A549 (cell line): ENCODE results near the gene SLC16A7. TPM values are rescaled to one million over a fixed set of nuclear protein-coding genes. Genes with fewer than 3 reads are reported as not detected.

Source experiments
- ATAC-seq, 2 experiments: fragments of 200-7000 bp in 1 of 2; fragments of >200 bp in 1 of 2; cut with Nextera tagmentation in 1 of 2; cut with Tn5 transposase in 1 of 2; 3 replicates each; pipeline versions ENCODE4 v1.8.0 to v1.9.1; 2018 to 2020; ENCODE audit warnings: mild to moderate bottlenecking in 1 of 2, moderate library complexity in 1 of 2
- CTCF ChIA-PET: fragments of 300-600 bp; sonication (Branson Sonifier 250); formaldehyde crosslinking; extraction: SDS; loops from one replicate; lab custom pipeline; 2021; ENCODE audit warnings: antibody characterized with exemption, inconsistent platforms; lab: Yijun Ruan, JAX
- POLR2A ChIA-PET: fragments of 350-600 bp; formaldehyde crosslinking; extraction: SDS; loops from one replicate; lab custom pipeline; 2021; ENCODE audit warnings: antibody characterized with exemption, inconsistent platforms; lab: Yijun Ruan, JAX
- DNase-seq, 2 experiments: peaks; one replicate each; pipeline versions ENCODE4 v3.0.0 to v3.0.0-alpha.2; 2011 to 2016; ENCODE audit warnings: low read depth in 1 of 2, low spot score in 1 of 2
- FAIRE-seq: peaks from 2 replicates; lab custom pipeline; 2011; peaks lifted over from hg19 to GRCh38; lab: Jason Lieb, UNC
- H3K27ac ChIP-seq, 2 experiments: fragments of >200 bp; sonication (Bioruptor Twin); formaldehyde crosslinking; 3 replicates each; pipeline ENCODE4 v1.5.1; 2016 to 2017
- H3K4me1 ChIP-seq: fragments of >200 bp; sonication (Bioruptor Twin); formaldehyde crosslinking; 3 replicates; pipeline ENCODE4 v1.6.1; 2016
- H3K4me2 ChIP-seq: fragments of >200 bp; sonication (Bioruptor Twin); formaldehyde crosslinking; 3 replicates; pipeline ENCODE4 v1.6.1; 2016
- H3K4me3 ChIP-seq: fragments of >200 bp; sonication (Bioruptor Twin); formaldehyde crosslinking; 3 replicates; pipeline ENCODE4 v1.5.1; 2016
- H3K9me3 ChIP-seq: fragments of >200 bp; sonication (Bioruptor Twin); formaldehyde crosslinking; 3 replicates; pipeline ENCODE4 v1.6.1; 2016
- CBX8 ChIP-seq: fragments of 200-600 bp; sonication (generic); IDR thresholded peaks from 2 replicates; pipeline ENCODE4 v1.6.1; 2016
- EHMT2 ChIP-seq: fragments of 200-600 bp; sonication (generic); IDR thresholded peaks from 2 replicates; pipeline ENCODE4 v1.6.1; 2016; ENCODE audit warnings: antibody characterized with exemption, low read depth, mild to moderate bottlenecking, moderate library complexity
- EP300 ChIP-seq, 2 experiments: fragments of >200 bp; sonication (Bioruptor Twin); formaldehyde crosslinking; IDR thresholded peaks; 2 replicates in 1 of 2; 3 replicates in 1 of 2; pipeline ENCODE4 v1.6.1; 2016 to 2017
- ESRRA ChIP-seq: fragments of 150-350 bp; IDR thresholded peaks from 2 replicates; pipeline ENCODE4 v1.6.1; 2014; ENCODE audit warnings: mild to moderate bottlenecking, low read length, borderline replicate concordance
- FOXS1 ChIP-seq: fragments of 250-450 bp; sonication (Bioruptor Pico); IDR thresholded peaks from 2 replicates; pipeline ENCODE4 v1.5.0; 2020; ENCODE audit warnings: mild to moderate bottlenecking, moderate library complexity
- GATA3 ChIP-seq: IDR thresholded peaks from 2 replicates; pipeline ENCODE4 v1.6.1; 2012; ENCODE audit warnings: borderline replicate concordance
- HEYL ChIP-seq: fragments of 250-450 bp; sonication (Bioruptor Pico); IDR thresholded peaks from 2 replicates; pipeline ENCODE4 v1.8.0; 2021; ENCODE audit warnings: mild to moderate bottlenecking, moderate library complexity
- HOXB5 ChIP-seq: fragments of 250-450 bp; sonication (Bioruptor Pico); IDR thresholded peaks from 2 replicates; pipeline ENCODE4 v1.5.0; 2020; ENCODE audit warnings: mild to moderate bottlenecking, moderate library complexity
- KDM1A ChIP-seq: fragments of 200-600 bp; sonication (generic); IDR thresholded peaks from 2 replicates; pipeline ENCODE4 v1.6.1; 2016; ENCODE audit warnings: low read depth, mild to moderate bottlenecking
- KDM5A ChIP-seq: fragments of 200-600 bp; sonication (generic); IDR thresholded peaks from 2 replicates; pipeline ENCODE4 v1.6.1; 2016; ENCODE audit warnings: antibody characterized with exemption, mild to moderate bottlenecking
- MAFK ChIP-seq: fragments of 450-650 bp; IDR thresholded peaks from 2 replicates; pipeline ENCODE4 v1.6.1; 2014; ENCODE audit not compliant: partially characterized antibody
- PHF8 ChIP-seq: fragments of 200-600 bp; sonication (generic); IDR thresholded peaks from 2 replicates; pipeline ENCODE4 v1.6.1; 2016; ENCODE audit warnings: low read depth, mild to moderate bottlenecking, antibody characterized with exemption, moderate library complexity, borderline replicate concordance
- POLR2AphosphoS2 ChIP-seq: conservative IDR thresholded peaks from 2 replicates; pipeline ENCODE4 v1.6.1; 2012; ENCODE audit warnings: low read length, improper control_type of control experiment, inconsistent platforms
- RCOR1 ChIP-seq: fragments of 150-350 bp; IDR thresholded peaks from 2 replicates; pipeline ENCODE4 v1.6.1; 2014; ENCODE audit warnings: antibody characterized with exemption, low read length, low read depth
- RFX5 ChIP-seq: fragments of 450-650 bp; IDR thresholded peaks from 2 replicates; pipeline ENCODE4 v1.7.1; 2014; ENCODE audit warnings: antibody characterized with exemption, mild to moderate bottlenecking, moderate library complexity
- RNF2 ChIP-seq: fragments of 200-600 bp; sonication (generic); IDR thresholded peaks from 2 replicates; pipeline ENCODE4 v1.6.1; 2016; ENCODE audit warnings: low read depth, mild to moderate bottlenecking, antibody characterized with exemption, moderate library complexity, borderline replicate concordance
- SMC3 ChIP-seq: fragments of >200 bp; sonication (Bioruptor Twin); formaldehyde crosslinking; IDR thresholded peaks from 3 replicates; pipeline ENCODE4 v1.6.1; 2018; ENCODE audit warnings: inconsistent platforms
- SREBF2 ChIP-seq: fragments of 450-650 bp; IDR thresholded peaks from 2 replicates; pipeline ENCODE4 v1.6.1; 2014; ENCODE audit warnings: mild to moderate bottlenecking, moderate library complexity
- ZC3H11A ChIP-seq: fragments of 450-650 bp; IDR thresholded peaks from 2 replicates; pipeline ENCODE4 v1.6.1; 2014; ENCODE audit warnings: antibody characterized with exemption, mild to moderate bottlenecking
- ZFP36 ChIP-seq: fragments of 450-650 bp; IDR thresholded peaks from 2 replicates; pipeline ENCODE4 v1.6.1; 2014; ENCODE audit warnings: borderline replicate concordance; ENCODE audit not compliant: partially characterized antibody
- WGBS: methylation state at CpG from one replicate; pipeline ENCODE4 v1.1.6; 2017; ENCODE audit errors: missing lambda C conversion rate; 5-methylcytosine and 5-hydroxymethylcytosine counted together
- polyA plus RNA-seq, 4 experiments: library from polyadenylated mRNA; depleted of rRNA in 3 of 4; stranded (reverse); fragments of >200 nt; fragmentation: RNase III in 1 of 4; extraction: RNeasy Plus Mini Kit Qiagen cat#74134 plus additional on column Dnase treatment in 1 of 4; gene quantifications; 2 replicates in 3 of 4; 3 replicates in 1 of 4; pipeline ENCODE4 v1.2.3, GENCODE V29; 2011 to 2017
- TF ChIP-seq, protein P1 (sequence below): fragments of >200 bp; sonication (Bioruptor Twin); formaldehyde crosslinking; IDR thresholded peaks from 3 replicates; pipeline ENCODE4 v1.6.1; 2016
- TF ChIP-seq, protein P2 (sequence below): fragments of 200-600 bp; sonication (generic); IDR thresholded peaks from 2 replicates; pipeline ENCODE4 v1.6.1; 2016; ENCODE audit warnings: antibody characterized with exemption, mild to moderate bottlenecking, moderate library complexity

The SLC16A7 gene
- polyA plus RNA-seq, 2 of the 4 experiments (the other 2 are of a cell fraction), result 0.14 to 0.23 TPM

DNA sequence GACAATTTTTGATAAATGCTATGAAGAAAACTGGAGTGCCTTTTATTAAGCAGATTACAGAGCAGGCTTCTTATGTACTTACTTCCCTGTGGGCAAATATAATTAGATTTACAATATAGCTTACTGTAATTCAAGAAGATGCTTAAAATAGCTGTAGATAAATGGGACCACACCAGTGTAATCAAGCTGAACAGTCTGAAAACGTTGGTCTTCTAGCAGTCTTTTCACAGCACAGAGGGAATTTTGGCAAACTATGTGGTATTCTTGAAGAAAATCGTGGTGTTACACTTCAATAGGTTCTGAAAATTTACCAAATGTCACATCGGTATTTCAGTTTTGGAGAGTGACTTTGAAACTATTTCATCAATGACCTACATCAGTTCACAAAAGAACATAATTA is 47.7 kb downstream of the SLC16A7 start:
- no peak for DNase-seq
- H3K4me3 ChIP-seq, result no peak overlapping the region
- CTCF ChIA-PET, result no interaction called here
- FAIRE-seq, result no peak
- WGBS, result 13% methylated on average over 3 of the region's 3 CpGs
- TF ChIP-seq HEYL (CRISPR knock-in tag) (no peak), ZC3H11A (no peak), EP300 (IDR thresholded peaks at IDR 0.05) (no peak), SREBF2 (no peak), EHMT2 (no peak), GATA3 (no peak), CBX8 (no peak), RCOR1 (no peak)
- TF ChIP-seq, all 56 proteins: peak for 0
- POLR2A ChIA-PET, result no interaction called here
- Histone ChIP-seq H3K27ac (no peak overlapping the region), H3K4me2 (no peak overlapping the region), H3K9me3 (0 out of 3 replicates have a peak, but pooled peaks cover 8% of the 10 kb centered on the region), H3K4me1 (no peaks in the 10 kb centered on the region)
- no peak for ATAC-seq

DNA sequence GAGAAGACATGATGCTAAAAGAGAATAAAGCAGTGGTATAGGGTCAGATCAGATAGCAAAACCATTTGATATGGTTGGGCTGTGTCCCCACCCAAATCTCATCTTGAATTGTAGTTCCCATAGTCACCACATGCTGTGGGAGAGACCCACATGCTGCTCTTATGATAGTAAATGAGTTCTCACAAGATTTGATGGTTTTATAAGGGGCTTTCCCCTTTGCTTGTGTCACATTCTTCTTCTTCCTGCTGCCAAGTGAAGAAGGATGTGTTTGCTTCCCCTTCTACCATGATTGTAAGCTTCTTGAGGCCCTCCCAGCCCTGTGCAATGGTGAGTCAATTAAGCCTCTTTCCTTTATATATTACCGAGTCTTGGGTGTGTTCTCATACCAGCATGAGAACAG is 49.4 kb downstream of the SLC16A7 start:
- ChIA-PET CTCF (no interaction called here), POLR2A (no interaction called here)
- TF ChIP-seq RCOR1 (no peak), KDM1A (no peak), RFX5 (no peak), RNF2 (no peak), CBX8 (no peak), HEYL (CRISPR knock-in tag) (no peak), HOXB5 (CRISPR knock-in tag) (no peak), PHF8 (no peak), SMC3 (no peak), KDM5A (no peak), SREBF2 (no peak), FOXS1 (CRISPR knock-in tag) (no peak), ESRRA (no peak), MAFK (no peak), ZFP36 (no peak)
- TF ChIP-seq, protein P1, sequence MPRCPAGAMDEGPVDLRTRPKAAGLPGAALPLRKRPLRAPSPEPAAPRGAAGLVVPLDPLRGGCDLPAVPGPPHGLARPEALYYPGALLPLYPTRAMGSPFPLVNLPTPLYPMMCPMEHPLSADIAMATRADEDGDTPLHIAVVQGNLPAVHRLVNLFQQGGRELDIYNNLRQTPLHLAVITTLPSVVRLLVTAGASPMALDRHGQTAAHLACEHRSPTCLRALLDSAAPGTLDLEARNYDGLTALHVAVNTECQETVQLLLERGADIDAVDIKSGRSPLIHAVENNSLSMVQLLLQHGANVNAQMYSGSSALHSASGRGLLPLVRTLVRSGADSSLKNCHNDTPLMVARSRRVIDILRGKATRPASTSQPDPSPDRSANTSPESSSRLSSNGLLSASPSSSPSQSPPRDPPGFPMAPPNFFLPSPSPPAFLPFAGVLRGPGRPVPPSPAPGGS, result no peak
- TF ChIP-seq, protein P2, sequence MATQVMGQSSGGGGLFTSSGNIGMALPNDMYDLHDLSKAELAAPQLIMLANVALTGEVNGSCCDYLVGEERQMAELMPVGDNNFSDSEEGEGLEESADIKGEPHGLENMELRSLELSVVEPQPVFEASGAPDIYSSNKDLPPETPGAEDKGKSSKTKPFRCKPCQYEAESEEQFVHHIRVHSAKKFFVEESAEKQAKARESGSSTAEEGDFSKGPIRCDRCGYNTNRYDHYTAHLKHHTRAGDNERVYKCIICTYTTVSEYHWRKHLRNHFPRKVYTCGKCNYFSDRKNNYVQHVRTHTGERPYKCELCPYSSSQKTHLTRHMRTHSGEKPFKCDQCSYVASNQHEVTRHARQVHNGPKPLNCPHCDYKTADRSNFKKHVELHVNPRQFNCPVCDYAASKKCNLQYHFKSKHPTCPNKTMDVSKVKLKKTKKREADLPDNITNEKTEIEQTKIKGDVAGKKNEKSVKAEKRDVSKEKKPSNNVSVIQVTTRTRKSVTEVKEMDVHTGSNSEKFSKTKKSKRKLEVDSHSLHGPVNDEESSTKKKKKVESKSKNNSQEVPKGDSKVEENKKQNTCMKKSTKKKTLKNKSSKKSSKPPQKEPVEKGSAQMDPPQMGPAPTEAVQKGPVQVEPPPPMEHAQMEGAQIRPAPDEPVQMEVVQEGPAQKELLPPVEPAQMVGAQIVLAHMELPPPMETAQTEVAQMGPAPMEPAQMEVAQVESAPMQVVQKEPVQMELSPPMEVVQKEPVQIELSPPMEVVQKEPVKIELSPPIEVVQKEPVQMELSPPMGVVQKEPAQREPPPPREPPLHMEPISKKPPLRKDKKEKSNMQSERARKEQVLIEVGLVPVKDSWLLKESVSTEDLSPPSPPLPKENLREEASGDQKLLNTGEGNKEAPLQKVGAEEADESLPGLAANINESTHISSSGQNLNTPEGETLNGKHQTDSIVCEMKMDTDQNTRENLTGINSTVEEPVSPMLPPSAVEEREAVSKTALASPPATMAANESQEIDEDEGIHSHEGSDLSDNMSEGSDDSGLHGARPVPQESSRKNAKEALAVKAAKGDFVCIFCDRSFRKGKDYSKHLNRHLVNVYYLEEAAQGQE, result no peak
- ATAC-seq (no peak), DNase-seq (no peak), FAIRE-seq (no peak)
- Histone ChIP-seq H3K27ac (no peak overlapping the region), H3K4me2 (no peak overlapping the region), H3K4me1 (no peaks in the 10 kb centered on the region), H3K9me3 (0 out of 3 replicates have a peak, but pooled peaks cover 8% of the 10 kb centered on the region), H3K4me3 (no peak overlapping the region)
- WGBS, result 32% methylated on average over 1 of the region's 1 CpG

DNA sequence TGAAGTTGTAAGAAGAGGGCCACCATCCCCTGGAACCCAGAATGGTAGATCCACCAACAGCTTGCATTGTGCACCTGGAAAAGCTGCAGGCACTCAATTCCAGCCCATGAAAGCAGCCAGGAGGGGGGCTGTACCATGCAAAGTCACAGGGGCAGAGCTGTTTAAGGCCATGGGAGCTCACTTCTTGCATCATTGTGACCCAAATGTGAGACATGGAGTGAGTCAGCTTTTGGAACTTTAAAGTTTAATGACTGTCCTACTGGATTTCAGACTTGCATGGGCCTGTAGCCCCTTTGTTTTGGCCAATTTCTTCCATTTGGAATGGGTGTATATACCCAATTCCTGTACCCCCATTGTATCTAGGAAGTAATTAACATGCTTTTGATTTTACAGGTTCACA is 50.8 kb downstream of the SLC16A7 start:
- Histone ChIP-seq H3K9me3 (0 out of 3 replicates have a peak, but pooled peaks cover 8% of the 10 kb centered on the region), H3K4me2 (no peak overlapping the region), H3K4me1 (peaks cover 10% of the 10 kb centered on the region), H3K27ac (no peak overlapping the region), H3K4me3 (no peak overlapping the region)
- ATAC-seq, result no peak
- ChIA-PET POLR2A (no interaction called here), CTCF (interaction anchor here (0.7 kb wide), 1 partner anchor 12 kb away, joined by 3 read pairs; no protein-coding TSS in a partner anchor)
- DNase-seq, result no peak
- FAIRE-seq, result no peak
- no peak for TF ChIP-seq POLR2AphosphoS2
- TF ChIP-seq RNF2, result no peak
